GM12872 (cell line): Measurements from ENCODE around the gene SIPA1L2.

Experiments
- CTCF ChIP-seq: IDR thresholded peaks from 3 replicates; pipeline ENCODE4 v1.5.1; 2011; ENCODE audit warnings: low read depth, mild to moderate bottlenecking, low read length, moderate library complexity; ENCODE audit not compliant: insufficient read depth

Gene SIPA1L2

GRCh38 chr1:232589812-232590743 is 39.9 kb downstream of the SIPA1L2 start:
- no peak for TF ChIP-seq CTCF

- TF ChIP-seq CTCF = no peak
Measured at GRCh38 chr1:232589111-232589811, 40.7 kb downstream of the SIPA1L2 start.

- TF ChIP-seq CTCF = no peak
Measured at GRCh38 chr1:232587141-232588008, 42.6 kb downstream of the SIPA1L2 start.

DNA sequence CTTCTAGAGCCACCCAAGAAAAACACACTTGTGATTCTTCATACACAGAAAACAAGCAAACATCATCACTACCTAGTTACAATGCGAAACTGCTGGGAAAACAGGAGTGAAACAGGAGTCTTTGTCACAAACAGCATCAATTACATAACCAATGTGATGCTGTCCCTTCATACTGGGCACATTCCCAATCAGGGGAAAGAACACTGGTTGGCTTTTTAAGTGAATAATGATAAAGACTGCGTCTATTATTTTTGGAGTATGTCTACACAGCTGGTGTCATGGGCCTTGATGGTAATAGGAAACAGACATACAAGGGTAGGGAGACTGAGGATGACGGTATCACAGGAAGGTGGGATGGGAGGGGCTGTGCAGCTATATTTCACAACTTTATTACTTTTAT is 43.3 kb downstream of the SIPA1L2 start:
- no peak for TF ChIP-seq CTCF

- TF ChIP-seq CTCF = no peak
Measured at GRCh38 chr1:232585486-232585885, 44.4 kb downstream of the SIPA1L2 start.

DNA sequence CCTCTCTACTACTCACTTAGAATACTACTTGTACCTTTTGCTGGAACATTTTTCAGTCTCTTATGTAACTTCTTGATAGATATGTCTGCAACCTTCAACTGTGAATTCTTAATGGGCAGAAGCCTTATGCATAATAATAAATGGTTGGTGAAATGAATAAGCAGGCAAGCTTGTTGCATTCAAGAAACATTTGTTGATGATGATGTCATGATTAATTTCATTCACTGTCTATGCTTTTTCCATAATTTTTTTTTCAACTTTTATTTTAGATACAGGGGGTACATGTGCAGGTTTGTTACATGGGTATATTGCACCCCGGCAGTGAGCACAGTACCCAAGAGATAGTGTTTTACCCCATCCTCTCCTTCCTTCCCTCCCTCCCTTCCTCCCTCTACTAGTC is 48.0 kb downstream of the SIPA1L2 start:
- TF ChIP-seq CTCF = no peak
